Testis (tissue), 3 donors: ENCODE data around the gene ADM2. TPM values are rescaled to one million over a fixed set of nuclear protein-coding genes. Genes with fewer than 3 reads are reported as not detected.
A peak's percentile ranks its signal among the peaks of the same experiment; 100 is the strongest.

Source experiments
- DNase-seq: peaks from one replicate; pipeline ENCODE4 v3.0.0-alpha.2; 2019
- H3K27ac ChIP-seq, 2 donors: fragments of 200-600 bp; sonication (generic); one replicate each; pipeline ENCODE4 v1.5.1; 2019
- H3K27me3 ChIP-seq: fragments of 200-600 bp; sonication (generic); one replicate; pipeline ENCODE4 v1.5.1; 2019
- H3K36me3 ChIP-seq: fragments of 200-600 bp; sonication (generic); one replicate; pipeline ENCODE4 v1.5.1; 2017; ENCODE audit warnings: low read depth; ENCODE audit errors: missing control alignments
- H3K4me1 ChIP-seq: fragments of 200-600 bp; sonication (generic); one replicate; pipeline ENCODE4 v1.5.1; 2019
- H3K4me3 ChIP-seq, 2 donors: fragments of 200-600 bp; sonication (generic); one replicate each; pipeline ENCODE4 v1.5.1; 2017 to 2019
- H3K9me3 ChIP-seq: fragments of 200-600 bp; sonication (generic); one replicate; pipeline ENCODE4 v1.5.1; 2017
- CTCF ChIP-seq, 3 experiments: fragments of 450-650 bp in 2 of 3; fragments of 200-600 bp in 1 of 3; sonication (generic) in 1 of 3; IDR thresholded peaks; one replicate each; pipeline ENCODE4 v1.5.1; 2016 to 2019; ENCODE audit warnings: antibody characterized with exemption in 3 of 3, mild to moderate bottlenecking in 2 of 3, moderate library complexity in 1 of 3
- POLR2A ChIP-seq: fragments of 450-650 bp; IDR thresholded peaks from one replicate; pipeline ENCODE4 v1.6.1; 2017; ENCODE audit warnings: antibody characterized with exemption, mild to moderate bottlenecking, moderate library complexity
- WGBS, 2 donors: methylation state at CpG; one replicate each; pipeline ENCODE4 v1.1.5; 2018; 5-methylcytosine and 5-hydroxymethylcytosine counted together
- intact Hi-C: fragments of 100-400 bp; cut with DNase I; formaldehyde crosslinking; loops from one replicate; pipeline ENCODE4 v1.15.1; 2023; ENCODE audit warnings: low total_unique reads
- polyA plus RNA-seq: library from polyadenylated mRNA; stranded (reverse); fragments of 350-450 nt; fragmentation: Illumina TruSeq; extraction: RNeasy Lipid Tissue Mini Kit (QIAGEN cat#74804); gene quantifications from one replicate; pipeline ENCODE4 v1.2.3, GENCODE V29; 2014; ENCODE audit warnings: low read depth, low replicate concordance; ENCODE audit not compliant: insufficient read depth
- total RNA-seq, 2 donors: library from RNA; depleted of rRNA; stranded (reverse); fragments of >200 nt; gene quantifications; one replicate each; pipeline ENCODE4 v1.2.3, GENCODE V29; 2016

Gene ADM2
- total and polyA plus RNA-seq, 3 donors from 2014 or later = 0.99 to 1.9 (median 1.0) TPM

- TF ChIP-seq POLR2A = no peak
- no peak for TF ChIP-seq CTCF (IDR thresholded peaks at IDR 0.05)
- no peak overlapping the region for H3K4me3 ChIP-seq
- DNase-seq = no peak
- H3K36me3 ChIP-seq = no peaks in the 10 kb centered on the region
- no peaks in the 10 kb centered on the region for H3K27me3 ChIP-seq
- WGBS, 2 donors = 85 to 95% methylated on average over 11 to 17 of the region's 17 CpGs
- intact Hi-C loops = no loop called here
- no peak overlapping the region for H3K27ac ChIP-seq
- peaks cover 9% of the 10 kb centered on the region for H3K4me1 ChIP-seq
- H3K9me3 ChIP-seq = no peaks in the 10 kb centered on the region
These were observed 39.8 kb upstream of the ADM2 start for GRCh38 chr22:50441428-50441993.

- no peak overlapping the region for H3K4me3 ChIP-seq
- H3K9me3 ChIP-seq = no peaks in the 10 kb centered on the region
- no peaks in the 10 kb centered on the region for H3K36me3 ChIP-seq
- TF ChIP-seq CTCF (IDR thresholded peaks at IDR 0.05) = no peak
- no peak for TF ChIP-seq POLR2A
- H3K4me1 ChIP-seq = peaks cover 9% of the 10 kb centered on the region
- no peak overlapping the region for H3K27ac ChIP-seq
- no peaks in the 10 kb centered on the region for H3K27me3 ChIP-seq
- 88 to 93% methylated on average over 14 to 15 of the region's 15 CpGs for WGBS, 2 donors
- intact Hi-C loops = no loop called here
- DNase-seq = no peak
These were observed 38.1 kb upstream of the ADM2 start for GRCh38 chr22:50443197-50443596.

- Histone ChIP-seq H3K4me3 (no peak overlapping the region), H3K9me3 (no peaks in the 10 kb centered on the region), H3K27ac (peak overlapping the region in 1 of 2 donors; percentile 11), H3K36me3 (no peaks in the 10 kb centered on the region), H3K27me3 (no peaks in the 10 kb centered on the region), H3K4me1 (peaks cover 9% of the 10 kb centered on the region)
- TF ChIP-seq CTCF (IDR thresholded peaks at IDR 0.05) = no peak
- TF ChIP-seq POLR2A = no peak
- WGBS, 2 donors = 73 to 78% methylated on average over 11 to 28 of the region's 28 CpGs
- intact Hi-C loops = no loop called here
- DNase-seq = no peak
These were observed 37.3 kb upstream of the ADM2 start for GRCh38 chr22:50443801-50444625.

GRCh38 chr22:50444663-50445062 is 36.7 kb upstream of the ADM2 start:
- Histone ChIP-seq H3K27ac (peak overlapping the region in 1 of 2 donors; percentile 53), H3K36me3 (no peaks in the 10 kb centered on the region), H3K4me1 (peaks cover 9% of the 10 kb centered on the region), H3K4me3 (no peak overlapping the region), H3K9me3 (no peaks in the 10 kb centered on the region), H3K27me3 (no peaks in the 10 kb centered on the region)
- 66 to 73% methylated on average over 5 of the region's 5 CpGs for WGBS, 2 donors
- intact Hi-C loops = no loop called here
- TF ChIP-seq CTCF (IDR thresholded peaks at IDR 0.05) = no peak
- DNase-seq = peak; percentile 47
